Ecto neural progenitor cell (in vitro differentiated cells): ENCODE data around the gene C16orf87.
"Not testable (repeated sequence)": the region's sequence is repeated elsewhere in the genome, so short reads cannot be mapped to it uniquely, and the experiment has no call there.

Experiments
- DNase-seq: peaks from one replicate; pipeline ENCODE4 v3.0.0-alpha.2; 2018; ENCODE audit warnings: low spot score

C16orf87 gene

GRCh38 chr16:46830902-46831647 lies at the start of gene C16orf87:
Gene C16orf87, minus strand, starts transcription at chr16:46831180. Its CDS starts 31 bp downstream, at chr16:46831149.
- DNase-seq = peak; percentile 94

GRCh38 chr16:46875243-46875642 lies 44.3 kb upstream of the C16orf87 start:
- DNase-seq = no peak

DNA sequence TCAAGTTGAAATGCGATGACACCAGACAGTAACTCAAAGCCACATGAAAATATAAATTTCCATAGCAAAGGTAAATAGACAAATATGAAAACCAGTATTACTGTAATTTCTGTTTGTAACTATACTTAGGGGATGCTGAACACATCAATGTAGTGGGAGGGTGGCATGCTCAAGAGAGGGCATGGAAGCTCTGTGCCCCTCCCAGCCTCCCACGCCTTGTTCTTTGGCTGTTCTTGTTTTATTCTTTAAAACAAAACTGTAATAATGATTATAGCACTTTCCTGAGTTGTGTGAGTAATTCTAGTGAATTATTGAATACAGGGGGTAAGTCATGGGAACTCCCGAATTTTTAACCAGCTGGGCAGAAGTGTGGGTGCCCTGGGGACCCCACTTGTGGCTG lies 42.2 kb upstream of the C16orf87 start:
- DNase-seq = no peak

DNA sequence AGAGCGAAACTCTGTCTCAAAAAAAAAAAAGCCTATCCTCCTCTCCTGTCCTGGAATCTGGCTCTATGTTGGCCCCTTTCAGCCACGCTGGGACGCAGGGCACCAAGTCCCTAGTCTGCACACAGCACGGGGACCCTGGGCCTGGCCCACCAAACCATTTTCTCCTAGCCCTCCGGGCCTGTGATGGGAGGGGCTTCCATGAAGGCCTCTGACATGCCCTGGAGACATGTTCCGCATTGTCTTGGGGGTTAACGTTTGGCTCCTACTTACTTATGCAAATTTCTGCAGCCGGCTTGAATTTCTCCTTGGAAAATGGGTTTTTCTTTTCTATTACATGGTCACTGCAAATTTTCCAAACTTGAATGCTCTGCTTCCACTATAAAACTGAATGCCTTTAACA lies 40.6 kb upstream of the C16orf87 start:
- no peak for DNase-seq

DNA sequence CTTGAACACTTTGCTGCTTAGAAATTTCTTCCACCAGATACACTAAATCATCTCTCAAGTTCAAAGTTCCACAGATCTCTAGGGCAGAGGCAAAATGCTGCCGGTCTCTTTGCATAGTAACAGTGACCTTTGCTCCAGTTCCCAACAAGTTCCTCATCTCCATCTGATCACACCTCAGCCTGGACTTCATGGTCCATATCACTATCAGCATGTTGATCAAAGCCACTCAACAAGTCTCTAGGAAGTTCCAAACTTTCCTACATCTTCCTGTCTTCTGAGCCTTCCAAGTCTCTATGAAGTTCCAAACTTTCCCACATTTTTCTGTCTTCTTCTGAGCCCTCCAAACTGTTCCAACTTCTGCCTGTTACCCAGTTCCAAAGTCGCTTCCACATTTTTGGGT lies 37.9 kb upstream of the C16orf87 start:
- not testable (repeated sequence) for DNase-seq

DNA sequence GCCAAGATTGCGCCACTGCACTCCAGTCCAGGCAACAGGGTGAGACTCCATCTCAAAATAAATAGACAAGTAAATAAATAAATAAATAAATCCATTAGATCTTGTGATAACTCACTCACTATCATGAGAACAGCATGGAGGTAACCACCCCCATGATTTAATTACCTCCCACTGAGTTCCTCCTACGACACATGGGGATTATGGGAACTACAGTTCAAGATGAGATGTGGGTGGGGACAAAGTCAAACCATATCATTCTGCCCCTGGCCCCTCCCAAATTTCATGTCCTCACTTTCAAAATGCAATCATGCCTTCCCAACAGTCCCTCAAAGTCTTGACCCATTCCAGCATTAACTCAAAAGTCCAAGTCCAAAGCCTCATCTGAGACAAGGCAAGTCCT lies 36.5 kb upstream of the C16orf87 start:
- DNase-seq = not testable (repeated sequence)

DNA sequence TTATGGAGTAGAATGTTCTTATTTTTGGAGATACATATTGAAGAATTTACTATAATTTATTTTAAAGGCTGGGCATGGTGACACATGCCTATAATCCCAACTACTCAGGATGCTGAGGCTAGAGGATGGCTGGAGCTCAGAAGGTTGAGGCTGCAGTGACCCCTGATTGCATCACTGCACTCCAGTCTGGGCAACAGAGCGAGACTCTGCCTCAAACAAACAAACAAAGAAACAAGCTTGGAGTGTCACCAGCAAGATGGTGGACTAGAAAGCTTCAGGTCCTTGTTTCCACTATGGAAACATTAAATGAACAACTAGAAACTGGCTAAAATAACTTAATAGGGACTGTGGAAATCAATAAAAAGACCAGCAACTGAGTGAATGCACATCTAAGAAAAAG lies 35.3 kb upstream of the C16orf87 start:
- DNase-seq = no peak

DNA sequence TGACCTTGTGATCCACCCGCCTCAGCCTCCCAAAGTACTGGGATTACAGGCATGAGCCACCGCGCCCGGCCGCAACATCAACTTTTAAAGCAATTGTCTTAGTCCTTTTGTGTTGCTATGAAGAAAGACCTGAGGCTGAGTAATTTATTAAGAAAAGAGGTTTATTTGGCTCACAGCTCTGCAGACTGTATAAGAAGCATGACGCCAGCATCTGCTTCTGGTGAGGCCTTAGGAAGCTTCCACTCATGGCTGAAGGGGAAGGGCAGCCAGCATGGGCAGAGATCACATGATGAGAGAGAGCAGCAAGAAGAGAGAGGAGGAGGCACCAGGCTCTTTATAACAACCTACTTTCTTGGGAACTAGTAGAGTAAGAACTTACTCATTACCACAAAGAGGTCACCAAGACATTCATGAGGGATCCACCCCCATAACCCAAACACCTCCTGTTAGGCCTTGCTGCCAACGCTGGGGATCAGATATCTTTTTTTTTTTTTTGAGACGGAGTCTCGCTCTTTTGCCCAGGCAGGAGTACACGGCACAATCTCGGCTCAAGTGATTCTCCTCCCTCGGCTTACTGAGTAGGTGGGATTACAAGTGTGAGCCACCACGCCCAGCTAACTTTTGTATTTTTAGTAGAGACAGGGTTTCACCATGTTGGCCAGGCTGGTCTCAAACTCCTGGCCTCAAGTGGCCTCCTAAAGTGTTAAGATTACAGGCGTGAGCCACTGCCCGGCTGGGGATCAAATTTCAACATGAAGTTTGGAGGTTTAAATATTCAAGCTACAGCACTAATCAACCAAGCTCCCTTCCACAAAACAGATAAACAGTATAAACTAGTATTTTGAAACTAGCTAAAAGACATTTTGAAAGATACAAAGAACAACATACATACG lies 31.8 kb upstream of the C16orf87 start:
- DNase-seq = no peak

DNA sequence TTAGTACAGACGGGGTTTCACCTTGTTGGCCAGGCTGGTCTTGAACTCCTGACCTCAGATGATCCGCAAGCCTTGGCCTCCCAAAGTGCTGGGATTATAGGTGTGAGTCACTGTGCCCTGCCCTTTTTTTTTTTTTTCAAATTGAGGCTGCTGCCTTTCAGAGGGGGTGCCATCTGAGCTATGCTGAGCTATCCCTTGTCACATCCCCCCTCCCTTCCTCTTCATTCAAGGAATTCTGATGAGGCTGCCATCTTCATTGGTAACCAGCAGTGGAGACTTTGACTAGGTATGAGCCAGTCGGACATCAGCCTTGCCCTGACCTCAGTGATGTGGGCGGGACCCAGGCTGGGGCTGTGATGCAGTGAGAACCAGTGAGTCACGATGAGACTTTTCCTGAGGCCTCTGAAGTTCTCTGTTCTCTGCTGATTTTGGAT lies 28.8 kb upstream of the C16orf87 start:
- no peak for DNase-seq

- DNase-seq = no peak
Measured at GRCh38 chr16:46858151-46858550, 27.2 kb upstream of the C16orf87 start.

DNA sequence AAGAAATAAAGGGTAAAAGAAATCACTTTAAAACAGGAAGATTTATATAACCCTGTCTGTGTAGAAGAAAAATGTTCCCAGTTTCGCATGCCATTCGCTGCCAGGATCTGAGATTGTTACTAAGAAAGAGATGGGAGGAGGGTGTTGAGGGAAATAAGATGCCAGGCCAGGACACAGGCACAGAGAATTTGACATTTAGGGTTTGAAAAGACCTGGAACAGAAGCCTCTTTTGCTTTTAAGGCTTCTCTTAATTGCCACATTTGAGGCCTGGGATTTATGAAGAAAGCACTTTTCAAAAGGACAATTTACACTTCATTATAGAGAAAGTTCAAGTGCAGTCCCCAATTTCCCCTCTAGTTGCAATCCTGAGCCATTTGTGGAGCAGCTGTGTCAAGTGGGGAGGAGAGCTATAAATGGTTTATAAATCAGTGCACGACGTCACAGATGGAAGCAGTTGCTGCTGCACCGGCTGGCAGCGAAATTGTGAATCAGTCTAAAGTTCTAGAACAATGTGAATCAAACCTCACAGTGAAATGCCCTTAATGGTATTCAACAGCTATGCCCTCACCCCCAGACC lies 26.5 kb upstream of the C16orf87 start:
- no peak for DNase-seq

DNA sequence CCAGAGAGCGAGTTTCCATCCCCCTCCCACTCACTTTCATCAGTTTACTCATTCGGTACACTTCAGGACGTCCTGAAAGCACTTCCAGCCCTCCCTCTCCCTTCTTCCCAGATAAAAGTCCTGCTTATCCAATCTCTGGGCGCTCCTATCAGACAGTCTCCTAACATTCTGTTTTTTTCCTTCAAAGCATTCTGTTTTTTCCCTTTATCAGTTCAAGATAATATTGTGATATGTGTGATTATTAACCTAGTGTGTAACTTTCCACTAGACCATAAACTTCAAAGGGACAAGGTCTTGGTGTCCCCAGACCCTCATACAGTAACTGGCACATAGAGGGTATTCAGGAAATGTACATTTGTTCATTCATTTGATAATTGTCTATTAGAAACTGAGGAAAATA lies 24.4 kb upstream of the C16orf87 start:
- no peak for DNase-seq

DNA sequence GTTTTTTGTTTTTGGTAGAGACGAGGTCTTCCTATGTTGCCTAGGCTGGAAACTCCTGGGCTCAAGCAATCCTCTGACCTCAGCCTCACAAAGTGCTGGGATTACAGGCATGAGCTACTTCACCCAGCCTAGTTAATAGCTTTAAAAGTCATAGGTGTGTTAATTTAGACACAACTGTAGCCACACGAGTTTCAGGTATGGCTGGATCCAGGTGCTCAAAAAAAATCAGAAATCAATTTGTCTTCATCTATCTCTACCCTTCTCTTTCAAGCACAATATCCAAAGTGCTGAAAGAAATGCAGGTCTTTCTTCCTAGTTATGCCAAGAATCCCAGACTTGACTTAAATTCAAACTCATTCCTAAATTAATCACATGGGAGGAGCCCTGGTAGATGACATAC lies 23.9 kb upstream of the C16orf87 start:
- no peak for DNase-seq

- DNase-seq = peak; percentile 87
Measured at GRCh38 chr16:46853713-46854443, 22.9 kb upstream of the C16orf87 start.

DNA sequence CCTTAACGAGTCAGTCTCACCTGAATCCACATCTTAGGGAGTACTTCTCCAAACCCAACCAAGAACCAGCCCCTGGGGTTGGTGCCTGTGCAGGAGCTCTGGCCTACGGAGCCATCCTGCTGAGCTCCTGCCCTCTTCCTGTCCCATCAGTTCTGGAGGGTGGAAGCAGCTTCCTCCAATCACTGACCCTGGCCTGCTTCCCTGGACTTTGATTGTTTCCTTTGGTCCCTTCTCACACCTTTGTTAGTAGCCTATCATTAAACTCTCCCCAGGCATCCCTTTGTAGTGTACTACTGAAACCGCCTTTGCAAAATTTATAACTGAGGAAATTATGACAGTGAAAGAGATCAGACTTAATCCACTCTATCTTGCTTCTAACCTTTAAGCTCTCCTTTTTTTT lies 21.1 kb upstream of the C16orf87 start:
- DNase-seq = no peak

DNA sequence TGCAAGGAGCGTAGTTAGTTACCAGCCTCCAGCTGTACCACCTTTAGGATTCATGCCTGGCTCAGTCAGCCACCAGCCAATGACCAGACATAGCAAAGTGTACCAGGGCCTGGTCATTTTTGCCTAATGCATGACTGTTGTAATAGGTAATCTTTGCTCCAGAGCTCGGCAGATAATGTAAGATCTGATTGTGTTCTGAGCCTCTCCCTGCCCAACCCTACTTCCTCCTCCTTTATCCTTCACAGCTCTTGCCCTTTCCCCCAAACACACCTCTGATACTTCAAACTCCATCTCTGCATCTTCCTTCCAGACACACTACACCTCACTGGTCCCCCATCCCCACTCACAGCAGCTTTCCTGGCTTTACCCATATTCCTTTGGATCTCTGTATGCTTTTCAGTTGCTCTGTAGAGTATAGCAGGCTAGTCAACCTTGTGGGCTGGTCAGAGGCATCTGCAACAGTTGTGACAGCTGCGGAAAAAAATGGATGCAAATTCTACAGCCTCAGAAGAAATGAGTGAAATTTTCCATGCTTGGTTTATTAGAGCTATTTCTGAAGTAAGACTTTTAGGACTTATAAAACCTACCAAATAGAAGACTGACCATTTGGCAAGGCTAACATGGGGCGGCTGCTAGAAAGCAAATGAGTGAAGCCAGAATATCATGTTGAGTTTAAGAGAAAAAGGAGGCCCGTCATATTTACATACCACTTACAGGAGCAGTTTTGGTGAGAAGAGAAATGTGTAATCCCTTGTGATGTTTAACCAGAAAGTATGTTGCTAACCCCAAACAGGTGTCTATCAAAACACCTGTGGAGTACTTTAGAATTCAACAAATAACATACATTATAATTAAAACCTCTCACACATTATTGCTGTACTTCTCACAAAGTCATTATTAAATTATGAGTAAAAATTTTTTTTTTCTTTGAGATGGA lies 19.9 kb upstream of the C16orf87 start:
- no peak for DNase-seq

- DNase-seq = no peak
Measured at GRCh38 chr16:46848768-46849764, 18.1 kb upstream of the C16orf87 start.

DNA sequence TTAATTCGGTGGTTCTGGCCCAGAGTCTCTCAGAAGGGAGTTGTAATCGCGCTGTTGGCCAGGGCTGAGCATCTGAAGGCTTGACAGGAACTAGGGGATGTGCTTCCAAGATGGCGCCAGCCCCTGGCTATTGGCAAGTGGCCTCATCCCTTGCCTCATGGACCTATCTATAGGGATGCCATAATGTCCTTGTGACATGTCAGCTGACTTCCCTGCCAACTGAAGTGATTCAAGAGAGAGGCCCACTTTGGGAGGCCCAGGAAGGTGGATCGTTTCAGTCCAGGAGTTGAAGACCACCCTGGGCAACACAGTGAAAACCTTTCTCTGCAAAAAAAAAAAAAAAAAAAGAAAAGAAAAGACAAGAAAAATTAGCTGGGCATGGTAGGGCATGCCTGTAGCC lies 15.0 kb upstream of the C16orf87 start:
- DNase-seq = no peak

DNA sequence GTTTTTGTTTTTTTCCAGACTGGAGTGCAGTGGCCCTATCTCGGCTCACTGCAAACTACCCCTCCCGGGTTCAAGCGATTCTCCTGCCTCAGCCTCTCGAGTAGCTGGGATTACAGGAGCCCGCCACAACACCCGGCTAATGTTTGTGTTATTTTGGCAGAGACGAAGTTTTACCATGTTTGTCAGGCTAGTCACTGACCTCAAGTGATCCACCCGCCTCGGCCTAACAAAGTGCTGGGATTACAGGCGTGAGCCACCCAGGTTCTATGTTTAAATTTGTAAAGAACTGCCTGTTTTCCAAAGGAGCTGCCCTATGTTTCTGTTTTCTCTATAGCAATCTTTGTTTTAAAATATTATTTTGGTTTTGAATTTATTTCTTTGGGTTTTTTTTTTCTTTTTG lies 13.8 kb upstream of the C16orf87 start:
- DNase-seq = no peak
